Stomach smooth muscle (tissue), 2 donors: ENCODE data around the gene ANAPC5.

Source experiments
- H3K27ac ChIP-seq: one replicate; pipeline ENCODE4 v1.7.0; 2013; ENCODE audit warnings: mild to moderate bottlenecking, low read length, inconsistent platforms
- H3K27me3 ChIP-seq, 2 donors: one replicate each; pipeline ENCODE4 v1.7.0; 2013; ENCODE audit warnings: low read length in 2 of 2; ENCODE audit not compliant: insufficient read depth in 2 of 2, control insufficient read depth in 1 of 2
- H3K36me3 ChIP-seq, 2 donors: one replicate each; pipeline ENCODE4 v1.7.0; 2013; ENCODE audit warnings: low read length in 2 of 2; ENCODE audit not compliant: control insufficient read depth in 2 of 2, insufficient read depth in 2 of 2
- H3K4me1 ChIP-seq: one replicate; pipeline ENCODE4 v1.7.0; 2013; ENCODE audit warnings: low read length; ENCODE audit not compliant: control insufficient read depth, insufficient read depth
- H3K4me3 ChIP-seq, 2 donors: one replicate each; pipeline ENCODE4 v1.7.0; 2013; ENCODE audit warnings: low read length in 2 of 2
- H3K9ac ChIP-seq, 2 donors: one replicate each; pipeline ENCODE4 v1.7.0; 2013; ENCODE audit warnings: low read length in 2 of 2, mild to moderate bottlenecking in 1 of 2
- H3K9me3 ChIP-seq, 2 donors: one replicate each; pipeline ENCODE4 v1.7.0; 2013; ENCODE audit warnings: low read length in 2 of 2; ENCODE audit not compliant: control insufficient read depth in 2 of 2
- donor health status: healthy.
- donor health status: Pancreatic carcinoma.

The ANAPC5 gene

DNA sequence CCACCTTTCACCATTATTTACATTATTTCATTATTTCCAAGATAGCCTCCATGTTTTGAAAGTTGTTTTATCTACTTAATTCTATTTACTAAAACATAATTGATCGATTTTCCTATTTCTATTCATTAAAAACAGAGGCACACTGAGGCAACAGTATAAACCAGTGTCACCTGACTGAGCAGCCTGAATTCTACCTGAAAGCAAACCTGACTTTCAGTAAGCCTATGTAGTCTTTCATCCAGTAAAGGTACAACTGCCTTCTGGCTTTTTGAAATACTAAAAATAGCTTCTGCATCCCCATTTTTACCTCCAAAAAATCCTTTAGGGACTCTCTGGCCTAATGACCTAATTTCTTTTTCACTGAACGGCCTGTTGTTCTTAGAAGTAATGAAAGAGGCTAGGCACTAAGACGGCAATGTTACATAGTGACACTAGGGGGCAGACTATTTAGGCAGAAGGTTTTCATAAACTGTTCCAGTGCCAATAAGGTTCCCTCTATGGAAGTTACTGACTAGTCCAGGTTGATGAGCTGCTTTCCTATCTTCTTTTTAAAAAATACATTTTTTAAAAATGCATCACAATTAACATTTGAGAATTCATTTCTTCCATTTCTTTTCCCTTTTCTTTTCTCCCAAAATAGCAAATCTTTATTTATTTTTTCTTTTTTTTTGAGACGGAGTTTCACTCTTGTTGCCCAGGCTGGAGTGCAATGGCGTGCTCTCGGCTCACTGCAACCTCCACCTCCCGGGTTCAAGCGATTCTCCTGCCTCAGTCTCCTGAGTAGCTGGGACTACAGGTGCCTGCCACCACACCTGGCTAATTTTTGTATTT lies 17.5 kb downstream of the ANAPC5 start:
- Histone ChIP-seq H3K27ac (no peak overlapping the region), H3K4me1 (no peaks in the 10 kb centered on the region), H3K36me3 (peaks cover 27 to 29% of the 10 kb centered on the region in 2 donors), H3K27me3 (no peaks in the 10 kb centered on the region), H3K9ac (no peak overlapping the region), H3K9me3 (no peaks in the 10 kb centered on the region), H3K4me3 (no peak overlapping the region)

DNA sequence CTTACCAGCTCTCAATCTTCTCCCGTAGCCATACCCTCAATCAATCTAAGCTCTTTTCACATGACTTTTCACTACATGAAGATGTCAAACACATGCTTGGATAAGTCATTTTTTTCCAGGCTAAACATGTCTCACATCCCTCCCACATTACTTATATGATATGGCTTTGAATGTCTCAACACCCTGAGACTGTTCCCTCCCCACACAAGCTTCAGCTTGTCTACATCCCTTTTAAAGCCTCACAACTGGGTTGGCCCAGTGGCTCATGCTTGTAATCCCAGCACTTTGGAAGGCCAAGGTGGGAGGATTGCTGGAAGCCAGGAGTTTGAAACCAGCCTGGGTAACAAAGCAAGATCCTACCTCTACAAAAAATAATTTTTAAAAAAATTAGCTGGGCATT lies 18.5 kb downstream of the ANAPC5 start:
- no peak overlapping the region for H3K4me3 ChIP-seq
- no peaks in the 10 kb centered on the region for H3K4me1 ChIP-seq
- H3K36me3 ChIP-seq: peaks cover 27 to 29% of the 10 kb centered on the region in 2 donors
- no peak overlapping the region for H3K27ac ChIP-seq
- H3K9me3 ChIP-seq: no peaks in the 10 kb centered on the region
- no peak overlapping the region for H3K9ac ChIP-seq
- H3K27me3 ChIP-seq: no peaks in the 10 kb centered on the region

DNA sequence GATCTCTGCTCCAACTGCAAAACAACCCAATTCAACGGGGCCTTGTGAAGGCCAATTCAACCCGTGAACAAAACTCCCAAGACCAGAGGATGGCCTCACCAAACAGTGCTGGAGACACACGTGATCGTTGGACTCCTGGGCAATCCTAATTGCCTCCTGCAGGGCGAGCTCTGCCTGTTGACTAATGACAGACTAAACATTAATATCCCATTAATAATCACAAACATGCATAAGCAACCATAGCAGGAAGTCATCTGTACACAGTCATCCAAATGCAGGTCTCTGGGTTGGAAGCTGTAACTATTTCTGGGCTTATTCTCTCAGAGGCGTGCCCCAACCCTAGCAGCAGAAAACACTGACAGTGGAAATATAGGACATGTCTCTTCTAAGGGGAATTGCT lies 21.0 kb downstream of the ANAPC5 start:
- Histone ChIP-seq H3K9ac (no peak overlapping the region), H3K4me1 (no peaks in the 10 kb centered on the region), H3K9me3 (no peaks in the 10 kb centered on the region), H3K27me3 (no peaks in the 10 kb centered on the region), H3K27ac (no peak overlapping the region), H3K4me3 (no peak overlapping the region), H3K36me3 (peaks cover 48% of the 10 kb centered on the region in 2 donors)

DNA sequence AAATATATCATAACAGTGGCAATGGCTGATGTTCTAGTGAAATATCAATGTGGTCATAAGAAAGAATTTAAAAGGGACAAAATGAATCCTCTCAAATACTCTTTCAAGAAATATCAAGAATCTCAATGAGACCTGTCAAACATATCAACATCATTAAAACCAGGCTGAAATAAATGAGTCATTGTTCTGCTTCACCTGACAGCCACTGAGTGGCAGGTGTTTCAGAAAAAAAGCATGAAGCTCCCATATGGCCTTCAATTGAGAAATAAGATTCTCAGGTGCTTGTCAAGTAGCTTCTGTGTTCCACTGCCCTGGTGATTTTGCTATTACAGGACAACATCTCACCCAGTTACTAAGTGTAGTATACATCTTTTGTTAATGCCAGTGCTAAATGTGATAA lies 21.5 kb downstream of the ANAPC5 start:
- H3K9ac ChIP-seq: no peak overlapping the region
- no peaks in the 10 kb centered on the region for H3K27me3 ChIP-seq
- peaks cover 52% of the 10 kb centered on the region in 2 donors for H3K36me3 ChIP-seq
- no peaks in the 10 kb centered on the region for H3K4me1 ChIP-seq
- H3K27ac ChIP-seq: no peak overlapping the region
- no peak overlapping the region for H3K4me3 ChIP-seq
- H3K9me3 ChIP-seq: no peaks in the 10 kb centered on the region

DNA sequence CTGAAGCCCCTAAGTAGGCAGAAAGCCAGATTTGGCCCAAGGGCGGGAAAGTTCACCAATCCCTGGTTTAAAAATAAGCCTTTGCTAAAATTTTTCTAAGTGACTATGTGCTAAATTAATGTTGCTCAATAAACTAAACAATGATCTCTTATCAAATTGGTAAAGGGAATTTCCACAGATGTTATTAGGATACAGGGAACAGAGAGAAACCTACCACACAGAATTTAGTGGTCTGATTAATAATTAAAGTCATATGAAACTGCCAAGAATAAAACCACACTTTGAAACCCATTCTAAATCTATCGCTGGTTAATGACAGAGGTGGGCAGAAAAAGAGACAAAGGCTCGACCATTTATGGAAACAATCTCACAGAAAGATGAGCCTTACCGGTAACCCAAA lies 22.0 kb downstream of the ANAPC5 start:
- Histone ChIP-seq H3K27me3 (no peaks in the 10 kb centered on the region), H3K9ac (no peak overlapping the region), H3K4me1 (no peaks in the 10 kb centered on the region), H3K27ac (no peak overlapping the region), H3K4me3 (no peak overlapping the region), H3K36me3 (peaks cover 48% of the 10 kb centered on the region in 2 donors), H3K9me3 (no peaks in the 10 kb centered on the region)

DNA sequence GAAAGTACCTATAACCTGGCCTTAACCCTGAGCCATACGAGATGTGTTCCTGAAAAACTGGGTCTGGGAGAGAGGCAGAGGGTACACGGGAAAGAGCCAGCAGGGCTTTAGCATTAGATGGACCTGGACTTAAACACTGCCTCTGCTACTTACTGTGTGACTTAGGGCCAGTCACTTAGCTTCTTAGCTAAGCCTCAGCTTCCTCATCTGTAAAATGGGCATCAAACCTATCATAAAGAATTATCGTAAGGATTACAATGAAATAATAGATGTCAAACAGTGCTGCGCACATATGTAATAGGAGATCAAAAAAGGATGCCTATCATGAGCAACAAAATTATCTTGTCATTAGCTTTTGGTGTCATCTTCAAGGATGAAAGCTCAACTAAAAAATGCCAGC lies 23.6 kb downstream of the ANAPC5 start:
- no peak overlapping the region for H3K27ac ChIP-seq
- no peaks in the 10 kb centered on the region for H3K9me3 ChIP-seq
- H3K27me3 ChIP-seq: no peaks in the 10 kb centered on the region
- H3K36me3 ChIP-seq: peaks cover 53 to 58% of the 10 kb centered on the region in 2 donors
- no peak overlapping the region for H3K4me3 ChIP-seq
- H3K9ac ChIP-seq: no peak overlapping the region
- no peaks in the 10 kb centered on the region for H3K4me1 ChIP-seq

DNA sequence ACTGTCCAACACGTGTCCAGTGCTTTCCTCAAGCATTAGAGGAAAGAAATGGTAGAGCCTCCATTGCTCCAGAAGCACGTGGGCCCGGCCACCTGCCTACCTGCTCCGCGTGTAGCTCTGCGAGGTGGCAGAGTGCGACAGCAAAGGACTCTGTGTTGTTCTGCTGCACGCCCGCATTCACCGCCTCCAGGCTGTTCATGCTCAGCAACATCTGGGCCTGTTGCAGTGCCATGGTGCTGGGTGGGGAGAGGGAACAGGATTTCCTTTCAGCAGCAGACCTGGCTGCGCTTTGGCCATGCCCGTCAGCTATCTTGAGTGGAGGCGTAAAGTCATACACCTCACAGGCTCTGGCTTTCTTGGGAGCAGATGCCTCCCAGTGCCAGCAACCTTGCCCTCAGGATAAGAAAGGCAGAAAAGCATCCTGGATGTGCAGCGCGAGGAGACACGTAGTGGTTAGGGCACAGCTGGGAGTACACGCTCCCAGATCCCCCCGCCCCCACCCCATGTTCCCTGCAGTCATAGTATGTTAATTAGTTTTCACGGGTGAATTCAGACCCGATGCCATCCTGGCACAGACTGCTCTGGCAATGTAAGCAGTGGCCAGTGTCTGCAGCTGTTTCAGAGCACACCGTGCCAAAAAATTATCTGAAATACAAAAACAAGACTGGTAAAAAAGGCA lies 25.1 kb downstream of the ANAPC5 start:
- peaks cover 52 to 54% of the 10 kb centered on the region in 2 donors for H3K36me3 ChIP-seq
- H3K9me3 ChIP-seq: no peaks in the 10 kb centered on the region
- no peak overlapping the region for H3K27ac ChIP-seq
- H3K27me3 ChIP-seq: no peaks in the 10 kb centered on the region
- H3K4me3 ChIP-seq: no peak overlapping the region
- H3K9ac ChIP-seq: peak overlapping the region in 1 of 2 donors; percentile 13
- no peaks in the 10 kb centered on the region for H3K4me1 ChIP-seq

DNA sequence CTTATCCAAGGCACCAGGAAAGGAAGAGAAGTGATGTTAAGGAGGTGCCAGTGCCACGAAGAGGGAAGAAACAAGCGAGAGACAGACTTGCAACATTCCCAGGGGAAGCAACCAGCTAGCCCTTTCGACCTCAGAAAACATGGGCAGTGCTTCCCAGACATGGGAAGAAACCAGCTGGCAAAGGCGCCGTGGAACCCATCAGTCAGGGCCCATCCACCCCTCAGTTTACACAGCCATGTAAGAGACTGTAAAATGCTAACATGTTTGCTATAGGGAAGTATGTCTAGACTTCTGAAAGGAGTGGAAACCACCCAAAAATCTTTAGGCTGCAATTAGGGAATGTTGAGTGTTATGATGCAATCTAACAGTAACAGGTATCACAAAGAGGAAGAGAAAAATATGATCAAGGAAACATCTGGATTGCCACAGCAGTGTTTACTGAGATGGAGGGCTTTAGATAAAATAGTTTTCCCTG lies 26.3 kb downstream of the ANAPC5 start:
- Histone ChIP-seq H3K9ac (no peak overlapping the region), H3K4me3 (no peak overlapping the region), H3K27ac (no peak overlapping the region), H3K4me1 (no peaks in the 10 kb centered on the region), H3K27me3 (no peaks in the 10 kb centered on the region), H3K9me3 (no peaks in the 10 kb centered on the region), H3K36me3 (peaks cover 46 to 49% of the 10 kb centered on the region in 2 donors)

DNA sequence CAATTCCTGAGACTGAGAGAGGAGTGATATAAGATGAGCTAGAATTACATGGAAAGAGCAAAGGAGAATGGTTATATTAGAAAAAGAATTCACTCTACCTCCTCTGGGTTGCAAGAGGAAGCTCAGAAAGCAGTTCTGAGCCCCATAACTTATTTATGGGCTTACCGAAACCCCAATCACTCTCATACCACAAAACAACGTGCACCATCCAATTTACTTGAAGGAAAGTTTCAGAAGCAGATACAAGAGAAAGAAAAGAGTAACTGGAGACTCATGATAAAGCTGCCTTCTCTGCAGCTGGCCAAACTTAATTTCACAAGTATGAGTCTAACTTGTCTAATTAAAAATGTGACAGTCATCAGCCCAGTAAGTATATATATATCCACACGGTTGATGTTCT lies 28.3 kb downstream of the ANAPC5 start:
- Histone ChIP-seq H3K9me3 (no peaks in the 10 kb centered on the region), H3K36me3 (peaks cover 39 to 40% of the 10 kb centered on the region in 2 donors), H3K27ac (no peak overlapping the region), H3K9ac (no peak overlapping the region), H3K4me1 (no peaks in the 10 kb centered on the region), H3K27me3 (no peaks in the 10 kb centered on the region), H3K4me3 (no peak overlapping the region)

DNA sequence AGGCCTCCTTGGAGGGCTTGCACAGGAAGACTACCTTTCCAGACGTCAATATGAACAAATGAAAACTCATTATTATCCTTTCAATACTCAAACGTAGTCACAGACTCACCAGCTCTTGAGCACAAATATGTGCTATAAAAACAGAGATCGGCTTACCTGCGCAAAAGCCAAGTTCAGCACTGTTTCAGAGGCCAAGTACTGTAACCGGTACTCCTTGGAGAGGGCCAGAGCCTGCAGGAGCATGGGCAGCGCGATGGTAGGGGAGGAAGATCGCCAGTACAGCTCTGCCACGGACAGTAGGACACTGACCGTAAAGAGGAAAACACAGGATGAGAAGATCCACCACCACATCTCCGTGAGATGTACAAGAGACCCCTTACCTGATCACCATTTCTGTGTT lies 34.1 kb downstream of the ANAPC5 start:
- H3K4me3 ChIP-seq: no peak overlapping the region
- peaks cover 8 to 14% of the 10 kb centered on the region in 2 donors for H3K36me3 ChIP-seq
- H3K4me1 ChIP-seq: no peaks in the 10 kb centered on the region

DNA sequence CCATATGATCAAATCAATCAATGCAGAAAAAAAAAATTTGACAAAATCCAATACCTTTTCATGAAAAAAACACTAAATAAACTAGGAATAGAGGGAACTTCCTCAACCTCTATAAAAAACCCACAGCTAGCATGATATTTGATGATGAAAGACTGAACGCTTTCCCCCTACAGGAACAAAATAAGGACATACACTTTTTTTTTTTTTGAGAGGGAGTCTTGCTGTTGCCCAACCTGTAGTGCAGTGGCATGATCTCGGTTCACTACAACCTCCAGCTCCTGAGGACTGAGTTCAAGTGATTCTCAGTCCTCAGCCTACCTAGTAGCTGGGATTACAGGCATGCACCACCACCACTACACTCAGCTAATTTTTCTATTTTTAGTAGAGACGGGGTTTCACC lies 37.8 kb downstream of the ANAPC5 start:
- Histone ChIP-seq H3K9ac (no peak overlapping the region), H3K27me3 (no peaks in the 10 kb centered on the region), H3K27ac (no peak overlapping the region), H3K4me3 (no peak overlapping the region), H3K36me3 (peaks cover 11 to 14% of the 10 kb centered on the region in 2 donors), H3K4me1 (no peaks in the 10 kb centered on the region), H3K9me3 (no peaks in the 10 kb centered on the region)

More for the DNA sequence above, 34.1 kb downstream of the ANAPC5 start:
- Histone ChIP-seq H3K9me3 (no peaks in the 10 kb centered on the region), H3K9ac (no peak overlapping the region), H3K27ac (no peak overlapping the region), H3K27me3 (no peaks in the 10 kb centered on the region)
